H9 (cell line): Measurements from ENCODE around the gene TYSND1. TPM values are rescaled to one million over a fixed set of nuclear protein-coding genes. Genes with fewer than 3 reads are reported as not detected.
A peak's percentile ranks its signal among the peaks of the same experiment; 100 is the strongest.

Source experiments
- DNase-seq: peaks from one replicate; pipeline ENCODE4 v3.0.0-alpha.2; 2017
- H2AFZ ChIP-seq: one replicate; pipeline ENCODE4 v1.6.1; 2013; ENCODE audit warnings: mild to moderate bottlenecking, low read length, control low read depth, moderate library complexity
- H2AK5ac ChIP-seq: 2 replicates; pipeline ENCODE4 v1.6.1; 2013; ENCODE audit warnings: low read length, control low read depth, mixed read lengths; ENCODE audit not compliant: insufficient read length
- H2BK120ac ChIP-seq: one replicate; pipeline ENCODE4 v1.6.1; 2013; ENCODE audit warnings: low read depth, mild to moderate bottlenecking, low read length, control low read depth, inconsistent platforms; ENCODE audit not compliant: poor library complexity, severe bottlenecking
- H2BK12ac ChIP-seq: 2 replicates; pipeline ENCODE4 v1.6.1; 2013; ENCODE audit warnings: low read length, control low read depth, mixed read lengths, low read depth; ENCODE audit not compliant: insufficient read length
- H2BK15ac ChIP-seq: 2 replicates; pipeline ENCODE4 v1.6.1; 2013; ENCODE audit warnings: low read depth, low read length, control low read depth
- H2BK20ac ChIP-seq: one replicate; pipeline ENCODE4 v1.6.1; 2013; ENCODE audit warnings: low read depth, mild to moderate bottlenecking, low read length, control low read depth, inconsistent platforms; ENCODE audit not compliant: poor library complexity, severe bottlenecking
- H2BK5ac ChIP-seq: 2 replicates; pipeline ENCODE4 v1.6.1; 2013; ENCODE audit warnings: low read length, control low read depth, mixed read lengths; ENCODE audit not compliant: insufficient read length
- H3K14ac ChIP-seq: 2 replicates; pipeline ENCODE4 v1.6.1; 2013; ENCODE audit warnings: low read length, control low read depth; ENCODE audit not compliant: insufficient read depth
- H3K18ac ChIP-seq: 2 replicates; pipeline ENCODE4 v1.6.1; 2013; ENCODE audit warnings: low read depth, mild to moderate bottlenecking, mixed read lengths, low read length, control low read depth; ENCODE audit not compliant: insufficient read length
- H3K23ac ChIP-seq: 2 replicates; pipeline ENCODE4 v1.6.1; 2013; ENCODE audit warnings: low read length, control low read depth, mixed read lengths, low read depth; ENCODE audit not compliant: insufficient read length
- H3K23me2 ChIP-seq: 2 replicates; pipeline ENCODE4 v1.6.1; 2013; ENCODE audit warnings: low read depth, mild to moderate bottlenecking, mixed read lengths, low read length, control low read depth; ENCODE audit not compliant: insufficient read length, poor library complexity, severe bottlenecking
- H3K27ac ChIP-seq: 2 replicates; pipeline ENCODE4 v1.5.1; 2013; ENCODE audit warnings: low read length, control low read depth, mixed read lengths, low read depth; ENCODE audit not compliant: insufficient read length
- H3K27me3 ChIP-seq: 2 replicates; pipeline ENCODE4 v1.6.1; 2013; ENCODE audit warnings: low read length, control low read depth, inconsistent platforms; ENCODE audit not compliant: insufficient read depth
- H3K4ac ChIP-seq: 2 replicates; pipeline ENCODE4 v1.6.1; 2013; ENCODE audit warnings: low read depth, mild to moderate bottlenecking, control low read depth, inconsistent platforms, low read length, moderate library complexity
- H3K4me1 ChIP-seq: 2 replicates; pipeline ENCODE4 v1.6.1; 2013; ENCODE audit warnings: low read length, control low read depth, inconsistent platforms; ENCODE audit not compliant: insufficient read depth
- H3K4me2 ChIP-seq: 2 replicates; pipeline ENCODE4 v1.6.1; 2013; ENCODE audit warnings: low read length, control low read depth, mixed read lengths; ENCODE audit not compliant: insufficient read length, insufficient read depth
- H3K56ac ChIP-seq: 2 replicates; pipeline ENCODE4 v1.6.1; 2013; ENCODE audit warnings: low read depth, mild to moderate bottlenecking, mixed read lengths, low read length, control low read depth; ENCODE audit not compliant: insufficient read length
- H3K79me1 ChIP-seq: 2 replicates; pipeline ENCODE4 v1.6.1; 2013; ENCODE audit warnings: low read depth, mild to moderate bottlenecking, moderate library complexity, low read length, control low read depth, inconsistent platforms; ENCODE audit not compliant: insufficient read depth, poor library complexity, severe bottlenecking
- H3K79me2 ChIP-seq: 2 replicates; pipeline ENCODE4 v1.6.1; 2013; ENCODE audit warnings: low read length, control low read depth, inconsistent platforms; ENCODE audit not compliant: insufficient read depth
- H3K9ac ChIP-seq: 2 replicates; pipeline ENCODE4 v1.6.1; 2013; ENCODE audit warnings: low read length, control low read depth, mixed read lengths; ENCODE audit not compliant: insufficient read length; ENCODE audit errors: extremely low read depth
- H3K9me3 ChIP-seq: one replicate; pipeline ENCODE4 v1.6.1; 2013; ENCODE audit warnings: low read depth, low read length, inconsistent platforms; ENCODE audit not compliant: control insufficient read depth
- H3T11ph ChIP-seq: one replicate; pipeline ENCODE4 v1.6.1; 2013; ENCODE audit warnings: mild to moderate bottlenecking, low read length, control low read depth, inconsistent platforms
- H4K20me1 ChIP-seq: one replicate; pipeline ENCODE4 v1.6.1; 2013; ENCODE audit not compliant: control insufficient read depth, insufficient read length, insufficient read depth
- H4K5ac ChIP-seq: 2 replicates; pipeline ENCODE4 v1.6.1; 2013; ENCODE audit warnings: low read depth, mild to moderate bottlenecking, mixed read lengths, low read length, control low read depth; ENCODE audit not compliant: insufficient read length
- H4K8ac ChIP-seq: replicated peaks from 2 replicates; pipeline ENCODE4 v1.6.1; 2013; ENCODE audit warnings: low read length, control low read depth, mixed read lengths, low read depth; ENCODE audit not compliant: insufficient read length
- H4K91ac ChIP-seq: 2 replicates; pipeline ENCODE4 v1.6.1; 2013; ENCODE audit warnings: low read depth, mild to moderate bottlenecking, moderate library complexity, mixed read lengths, low read length, control low read depth; ENCODE audit not compliant: insufficient read length
- H3K27ac Mint-ChIP-seq, 3 experiments: 2 replicates in 2 of 3; 3 replicates in 1 of 3; pipeline ENCODE4 v1.8.0; 2020 to 2021; ENCODE audit warnings: mixed read lengths in 3 of 3, mild to moderate bottlenecking in 1 of 3, moderate library complexity in 1 of 3
- H3K27me3 Mint-ChIP-seq: 2 replicates; pipeline ENCODE4 v1.8.0; 2021; ENCODE audit warnings: low read depth, mild to moderate bottlenecking, moderate library complexity, mixed read lengths
- H3K36me3 Mint-ChIP-seq, 3 experiments: 2 replicates in 2 of 3; 3 replicates in 1 of 3; pipeline ENCODE4 v1.8.0; 2020 to 2021; ENCODE audit warnings: low read depth in 3 of 3, mixed read lengths in 3 of 3; ENCODE audit not compliant: insufficient read depth in 1 of 3
- H3K4me1 Mint-ChIP-seq, 2 experiments: 2 replicates each; pipeline ENCODE4 v1.8.0; 2020; ENCODE audit warnings: mixed read lengths in 2 of 2
- H3K4me3 Mint-ChIP-seq, 2 experiments: 2 replicates in 1 of 2; 3 replicates in 1 of 2; pipeline ENCODE4 v1.8.0; 2020 to 2021; ENCODE audit warnings: mild to moderate bottlenecking in 2 of 2, mixed read lengths in 2 of 2, moderate library complexity in 1 of 2
- H3K9me3 Mint-ChIP-seq, 2 experiments: 2 replicates in 1 of 2; 3 replicates in 1 of 2; pipeline ENCODE4 v1.8.0; 2020; ENCODE audit warnings: mild to moderate bottlenecking in 2 of 2, mixed read lengths in 2 of 2, moderate library complexity in 1 of 2
- WGBS: extraction: QIAGEN DNeasy Blood & Tissue Kit; methylation state at CpG from one replicate; pipeline ENCODE4 v1.1.7; 2013; ENCODE audit warnings: missing lambda C conversion rate, low lambda C conversion rate, mixed read lengths; ENCODE audit not compliant: insufficient read length; ENCODE audit errors: extremely low coverage; 5-methylcytosine and 5-hydroxymethylcytosine counted together
- total RNA-seq: library from RNA; stranded (reverse); gene quantifications from 2 replicates; pipeline ENCODE4 v1.2.1, GENCODE V29; 2021
- TF ChIP-seq, protein P1 (sequence below): fragments of 200-600 bp; sonication (generic); conservative IDR thresholded peaks from 3 replicates; pipeline ENCODE4 v1.8.0; 2021; ENCODE audit warnings: antibody characterized with exemption, mild to moderate bottlenecking

Gene TYSND1
- total RNA-seq, 1 experiment from 2014 or later, result 12.8 TPM

GRCh38 chr10:70193391-70193844 lies 46.9 kb upstream of the TYSND1 start:
- Histone ChIP-seq H2AFZ (no peak overlapping the region), H2AK5ac (no peak overlapping the region), H3K4me2 (no peak overlapping the region), H3K18ac (no peak overlapping the region), H4K91ac (no peak overlapping the region), H2BK15ac (no peak overlapping the region), H3K4ac (no peak overlapping the region), H2BK120ac (no peak overlapping the region), H4K20me1 (no peaks in the 10 kb centered on the region), H3K9me3 (no peaks in the 10 kb centered on the region), H3K27me3 (no peaks in the 10 kb centered on the region), H2BK20ac (no peak overlapping the region), H3K9ac (no peak overlapping the region), H3K14ac (no peak overlapping the region), H3T11ph (no peak overlapping the region), H3K27ac (no peak overlapping the region), H4K8ac (no peak overlapping the region), H3K56ac (no peak overlapping the region), H2BK12ac (no peak overlapping the region), H3K79me2 (no peaks in the 10 kb centered on the region), H3K4me1 (no peaks in the 10 kb centered on the region), H3K23ac (no peak overlapping the region), H4K5ac (no peak overlapping the region), H3K23me2 (no peaks in the 10 kb centered on the region), H2BK5ac (no peak overlapping the region), H3K79me1 (no peaks in the 10 kb centered on the region)
- WGBS, result no CpG with 5 or more reads among the region's 7 CpGs
- TF ChIP-seq, protein P1, sequence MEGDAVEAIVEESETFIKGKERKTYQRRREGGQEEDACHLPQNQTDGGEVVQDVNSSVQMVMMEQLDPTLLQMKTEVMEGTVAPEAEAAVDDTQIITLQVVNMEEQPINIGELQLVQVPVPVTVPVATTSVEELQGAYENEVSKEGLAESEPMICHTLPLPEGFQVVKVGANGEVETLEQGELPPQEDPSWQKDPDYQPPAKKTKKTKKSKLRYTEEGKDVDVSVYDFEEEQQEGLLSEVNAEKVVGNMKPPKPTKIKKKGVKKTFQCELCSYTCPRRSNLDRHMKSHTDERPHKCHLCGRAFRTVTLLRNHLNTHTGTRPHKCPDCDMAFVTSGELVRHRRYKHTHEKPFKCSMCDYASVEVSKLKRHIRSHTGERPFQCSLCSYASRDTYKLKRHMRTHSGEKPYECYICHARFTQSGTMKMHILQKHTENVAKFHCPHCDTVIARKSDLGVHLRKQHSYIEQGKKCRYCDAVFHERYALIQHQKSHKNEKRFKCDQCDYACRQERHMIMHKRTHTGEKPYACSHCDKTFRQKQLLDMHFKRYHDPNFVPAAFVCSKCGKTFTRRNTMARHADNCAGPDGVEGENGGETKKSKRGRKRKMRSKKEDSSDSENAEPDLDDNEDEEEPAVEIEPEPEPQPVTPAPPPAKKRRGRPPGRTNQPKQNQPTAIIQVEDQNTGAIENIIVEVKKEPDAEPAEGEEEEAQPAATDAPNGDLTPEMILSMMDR, result no peak
- Mint-ChIP-seq H3K9me3 (no peaks in the 10 kb centered on the region), H3K36me3 (peaks cover 3 to 11% (median 3%) of the 10 kb centered on the region in 3 experiments; a peak in 5 of 7 replicates), H3K4me1 (no peaks in the 10 kb centered on the region), H3K4me3 (no peak overlapping the region), H3K27ac (0 out of 7 replicates have a peak overlapping the region, but pooled peaks of 1 of the 3 experiments have one; percentile 5), H3K27me3 (peaks cover 2% of the 10 kb centered on the region; the same call in 1 of the 2 replicates)
- no peak for DNase-seq
